GM19395 (cell line): Measurements from ENCODE around the gene ATXN7L3.

ENCODE experiments used
- ATAC-seq: cut with Tn5 transposase; IDR thresholded peaks from one replicate; pipeline ENCODE4 v1.9.1; 2021; ENCODE audit warnings: mild to moderate bottlenecking, moderate library complexity; ENCODE audit not compliant: unreplicated experiment

Gene ATXN7L3

DNA sequence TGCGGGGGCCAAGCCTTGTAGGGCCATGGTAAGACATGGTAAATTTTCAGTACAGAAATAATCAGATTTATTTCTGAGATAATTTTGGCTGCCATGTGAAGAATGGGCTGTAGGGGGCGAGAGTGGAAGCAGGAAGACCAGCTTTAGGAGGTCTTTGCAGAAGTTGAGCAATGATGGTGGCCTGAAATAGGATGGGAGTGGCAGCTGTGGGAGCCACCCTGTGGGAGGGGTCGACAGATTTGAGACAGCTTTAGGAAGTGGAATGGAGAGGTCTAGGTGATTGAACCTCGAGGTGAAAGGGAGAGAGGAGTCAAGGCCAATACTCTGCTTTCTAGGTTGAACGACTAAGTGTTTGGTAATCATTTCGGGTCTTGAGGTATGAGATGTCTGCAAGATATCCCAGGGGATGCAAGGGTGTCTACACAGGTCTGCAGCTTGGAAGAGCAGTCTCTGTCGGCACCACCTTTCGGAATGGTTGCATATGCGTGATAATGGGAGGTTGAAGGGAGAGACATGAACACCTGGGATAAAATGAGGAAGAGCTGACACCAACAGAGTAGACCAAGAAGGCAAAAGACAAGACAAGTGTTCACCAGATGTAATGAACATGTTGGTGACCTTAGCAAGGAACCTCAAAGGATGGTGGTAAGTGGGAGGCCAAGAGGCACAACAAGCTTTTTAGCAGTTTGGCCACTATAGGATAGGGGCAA, 4.2 kb upstream of the ATXN7L3 start:
- no peak for ATAC-seq

GRCh38 chr17:44202756-44203155, 3.1 kb upstream of the ATXN7L3 start:
- no peak for ATAC-seq

- peak; percentile 4 for ATAC-seq
Measured at GRCh38 chr17:44200478-44201155, 933 bp upstream of the ATXN7L3 start.

- ATAC-seq, result peak; percentile 25
Measured at GRCh38 chr17:44198721-44199552, 747 bp downstream of the ATXN7L3 start.

DNA sequence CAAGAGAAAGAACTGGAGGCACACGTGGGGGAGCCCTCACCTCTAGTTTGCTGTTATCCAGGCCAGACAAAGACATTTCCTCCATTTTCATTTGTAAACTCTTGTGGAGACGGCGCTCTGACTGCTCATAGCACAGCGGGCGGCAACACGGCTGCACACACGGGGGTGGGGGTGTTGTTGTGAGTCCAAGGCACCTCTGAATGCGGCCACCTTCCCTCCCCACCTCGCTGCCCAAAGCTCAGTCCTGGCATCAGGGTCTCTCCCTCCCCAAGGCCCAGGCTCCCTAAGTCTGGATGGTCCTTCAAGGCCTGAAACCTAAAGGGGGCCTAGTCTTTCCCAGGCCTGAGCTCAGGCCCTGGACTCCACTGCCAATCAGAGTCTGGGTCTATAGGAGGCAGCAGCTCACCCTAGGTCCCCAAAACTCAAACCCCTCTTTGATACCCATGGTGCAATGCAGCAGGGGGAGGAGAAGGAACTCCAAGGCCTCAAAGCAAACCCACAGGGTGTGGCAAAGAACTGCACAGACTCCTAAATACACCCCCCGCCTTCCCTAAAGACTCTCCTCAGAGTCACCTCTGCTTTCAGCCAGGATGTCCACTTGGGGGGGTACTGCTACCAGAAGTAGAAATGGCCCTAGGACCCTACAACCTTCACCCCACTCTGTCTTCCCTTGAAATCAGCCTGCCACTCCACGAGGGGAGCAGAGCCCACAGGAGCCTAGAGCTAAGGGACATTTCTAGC, 1.5 kb downstream of the ATXN7L3 start:
- ATAC-seq, result no peak

- no peak for ATAC-seq
Measured at GRCh38 chr17:44197107-44197506, 2.6 kb downstream of the ATXN7L3 start.

- ATAC-seq, result no peak
Measured at GRCh38 chr17:44193326-44194084, 6.2 kb downstream of the ATXN7L3 start.

DNA sequence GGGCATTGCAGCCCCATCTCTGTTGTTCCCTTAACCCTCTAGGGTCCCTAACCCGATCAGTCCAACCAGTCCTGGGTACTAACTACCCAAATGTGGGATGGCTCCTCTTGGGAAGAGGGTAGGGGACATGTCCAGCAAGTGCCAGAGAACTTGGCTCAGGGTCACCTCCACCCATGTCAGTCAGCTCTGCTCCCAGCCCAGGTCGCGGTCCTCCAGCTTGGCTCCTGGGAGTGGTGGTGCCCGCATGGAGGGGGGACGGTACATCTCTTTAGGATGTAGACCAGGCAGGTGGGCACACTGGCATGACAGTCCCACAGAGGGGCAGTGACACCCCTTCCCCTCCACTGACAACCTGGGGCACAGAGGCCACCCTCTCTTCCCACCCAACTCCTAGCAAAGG, 6.9 kb downstream of the ATXN7L3 start:
- no peak for ATAC-seq

DNA sequence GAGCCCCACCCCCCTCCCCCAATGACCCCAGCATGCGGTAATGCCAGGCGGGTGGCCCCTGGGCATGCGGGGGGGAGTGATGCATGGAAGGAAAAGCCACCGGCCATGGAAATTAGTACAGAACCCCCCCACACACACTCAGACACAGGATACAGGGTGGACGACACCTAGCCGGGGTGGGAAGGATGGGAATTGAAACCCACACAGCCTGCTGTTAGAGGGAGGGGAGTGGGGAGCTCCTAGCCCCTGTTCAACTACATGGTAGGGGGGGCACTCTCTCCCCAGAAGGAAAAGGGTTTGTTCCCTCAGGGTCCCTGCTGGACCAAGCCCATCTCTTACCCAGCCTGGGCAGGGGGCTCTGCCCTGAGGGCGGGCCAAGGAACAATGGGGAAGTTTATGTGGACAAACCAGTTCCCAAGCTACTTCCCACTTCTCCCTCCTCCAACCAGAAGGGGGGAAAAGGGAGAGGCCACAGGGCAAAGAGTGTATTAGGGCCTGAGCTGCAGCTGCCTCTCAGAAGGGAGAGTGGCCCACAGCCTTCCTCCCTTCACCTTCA, 7.7 kb downstream of the ATXN7L3 start:
- no peak for ATAC-seq

DNA sequence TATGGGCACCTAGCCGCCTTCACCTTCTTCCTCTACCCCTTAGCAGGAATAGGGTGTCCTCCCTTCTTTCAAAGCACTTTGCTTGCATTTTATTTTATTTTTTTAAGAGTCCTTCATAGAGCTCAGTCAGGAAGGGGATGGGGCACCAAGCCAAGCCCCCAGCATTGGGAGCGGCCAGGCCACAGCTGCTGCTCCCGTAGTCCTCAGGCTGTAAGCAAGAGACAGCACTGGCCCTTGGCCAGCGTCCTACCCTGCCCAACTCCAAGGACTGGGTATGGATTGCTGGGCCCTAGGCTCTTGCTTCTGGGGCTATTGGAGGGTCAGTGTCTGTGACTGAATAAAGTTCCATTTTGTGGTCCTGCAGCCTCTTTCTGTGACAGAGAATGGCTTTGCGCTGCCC, 8.3 kb downstream of the ATXN7L3 start:
- ATAC-seq, result no peak

DNA sequence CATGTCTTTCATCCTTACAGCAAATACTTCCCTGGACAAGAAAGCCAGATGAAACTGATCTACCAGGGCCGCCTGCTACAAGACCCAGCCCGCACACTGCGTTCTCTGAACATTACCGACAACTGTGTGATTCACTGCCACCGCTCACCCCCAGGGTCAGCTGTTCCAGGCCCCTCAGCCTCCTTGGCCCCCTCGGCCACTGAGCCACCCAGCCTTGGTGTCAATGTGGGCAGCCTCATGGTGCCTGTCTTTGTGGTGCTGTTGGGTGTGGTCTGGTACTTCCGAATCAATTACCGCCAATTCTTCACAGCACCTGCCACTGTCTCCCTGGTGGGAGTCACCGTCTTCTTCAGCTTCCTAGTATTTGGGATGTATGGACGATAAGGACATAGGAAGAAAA, 9.2 kb downstream of the ATXN7L3 start:
- ATAC-seq, result no peak

DNA sequence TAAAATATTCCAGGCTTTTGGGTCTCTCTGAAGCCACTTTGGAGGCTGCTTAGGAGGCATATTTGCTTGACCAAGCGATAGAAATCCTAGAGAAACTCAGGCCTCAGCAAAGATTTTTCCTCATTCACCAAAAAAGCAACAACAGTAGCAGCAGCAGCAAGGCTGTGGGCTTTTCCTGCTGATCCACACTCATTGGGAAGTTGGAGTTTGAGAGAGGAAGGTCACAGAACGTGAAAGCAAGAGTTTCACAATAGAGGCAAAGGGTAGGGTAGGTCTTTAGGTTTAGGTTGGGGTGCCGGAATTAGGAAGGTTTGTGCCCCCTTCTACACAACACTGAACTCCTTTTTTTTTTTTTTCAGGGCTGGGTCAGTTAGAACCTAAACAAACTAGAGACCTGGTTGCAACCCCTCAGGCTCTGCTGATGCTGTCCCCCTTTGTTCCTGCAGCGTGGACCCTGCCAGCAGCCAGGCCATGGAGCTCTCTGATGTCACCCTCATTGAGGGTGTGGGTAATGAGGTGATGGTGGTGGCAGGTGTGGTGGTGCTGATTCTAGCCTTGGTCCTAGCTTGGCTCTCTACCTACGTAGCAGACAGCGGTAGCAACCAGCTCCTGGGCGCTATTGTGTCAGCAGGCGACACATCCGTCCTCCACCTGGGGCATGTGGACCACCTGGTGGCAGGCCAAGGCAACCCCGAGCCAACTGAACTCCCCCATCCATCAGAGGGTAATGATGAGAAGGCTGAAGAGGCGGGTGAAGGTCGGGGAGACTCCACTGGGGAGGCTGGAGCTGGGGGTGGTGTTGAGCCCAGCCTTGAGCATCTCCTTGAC, 10.9 kb downstream of the ATXN7L3 start:
- ATAC-seq, result no peak

DNA sequence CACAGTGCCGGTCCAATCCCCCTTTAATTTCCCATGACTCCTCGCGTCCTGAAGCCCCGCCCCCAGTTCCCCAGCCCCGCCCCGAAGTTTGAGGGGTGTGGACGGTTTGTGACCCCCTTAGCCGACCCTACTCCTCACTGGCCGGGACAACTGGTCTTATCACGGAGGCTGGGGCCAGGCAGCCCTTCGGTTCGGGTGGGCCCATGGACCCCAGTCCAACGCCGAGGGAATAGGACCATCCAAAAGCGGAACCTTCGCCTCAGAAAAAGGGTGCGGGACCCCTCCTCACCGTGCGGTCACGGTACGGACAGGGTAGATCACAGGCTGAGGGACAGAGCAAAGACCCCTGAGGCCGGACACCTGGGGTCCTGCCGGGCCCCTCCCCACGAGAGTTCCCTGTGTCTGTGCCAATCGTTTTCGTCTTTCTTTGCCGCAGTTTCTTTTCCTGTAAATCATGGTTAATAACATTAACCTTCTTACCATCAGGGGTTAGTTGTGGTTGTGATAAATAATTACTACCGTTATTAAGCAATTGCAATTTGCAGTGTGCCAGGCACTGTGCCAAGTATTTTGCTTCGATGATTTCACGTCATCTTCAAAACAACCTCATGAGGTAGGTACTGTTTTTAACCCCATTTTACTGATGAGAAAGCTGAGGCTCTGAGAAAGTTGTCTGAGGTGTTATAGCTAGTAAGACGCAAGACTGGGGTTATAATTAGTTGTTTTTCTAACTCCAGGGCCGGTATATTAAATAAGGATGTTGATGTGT, 12.4 kb downstream of the ATXN7L3 start:
- peak; percentile 51 for ATAC-seq

- peak; percentile 84 for ATAC-seq
Measured at GRCh38 chr17:44186307-44187130, 13.2 kb downstream of the ATXN7L3 start, which contains the start of gene TMUB2. TSS of gene TMUB2 (plus strand) at chr17:44186972. CDS start at chr17:44187709, 737 bp downstream.

DNA sequence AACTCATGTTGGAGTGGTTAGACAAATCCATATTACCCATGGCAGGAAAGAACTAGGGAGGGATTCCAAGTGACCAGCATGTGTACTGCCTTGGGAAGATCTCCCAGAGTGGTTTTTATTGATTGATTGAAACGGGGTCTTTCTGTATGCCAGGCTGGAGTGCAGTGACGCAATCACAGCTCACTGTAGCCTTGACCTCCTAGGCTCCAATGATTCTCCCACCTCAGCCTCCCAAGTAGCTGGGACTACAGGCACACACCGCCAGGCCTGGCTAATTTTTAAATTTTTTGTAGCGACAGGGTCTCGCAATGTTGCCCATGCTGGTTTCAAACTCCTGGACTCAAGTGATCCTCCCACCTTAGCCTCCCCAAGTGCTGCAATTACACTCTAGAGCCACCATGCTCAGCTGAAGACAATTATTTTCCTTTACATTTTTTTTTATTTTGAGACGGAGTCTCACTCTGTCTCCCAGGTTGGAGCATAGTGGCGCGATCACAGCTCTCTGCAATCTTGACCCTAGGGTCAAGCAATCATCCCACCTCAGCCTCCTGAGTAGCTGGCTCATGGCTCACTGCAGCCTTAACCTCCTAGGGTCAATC, 15.4 kb downstream of the ATXN7L3 start:
- ATAC-seq, result no peak

GRCh38 chr17:44183024-44183423, 16.7 kb downstream of the ATXN7L3 start:
- ATAC-seq, result no peak

- no peak for ATAC-seq
Measured at GRCh38 chr17:44178133-44178532, 21.6 kb downstream of the ATXN7L3 start.
